ENCODE data around the gene SH3YL1. TPM values are rescaled to one million over a fixed set of nuclear protein-coding genes. Genes with fewer than 3 reads are reported as not detected.

Gene SH3YL1
- total and polyA plus RNA-seq, 2 experiments from 2014 or later: 35.6 to 45.8 TPM

DNA sequence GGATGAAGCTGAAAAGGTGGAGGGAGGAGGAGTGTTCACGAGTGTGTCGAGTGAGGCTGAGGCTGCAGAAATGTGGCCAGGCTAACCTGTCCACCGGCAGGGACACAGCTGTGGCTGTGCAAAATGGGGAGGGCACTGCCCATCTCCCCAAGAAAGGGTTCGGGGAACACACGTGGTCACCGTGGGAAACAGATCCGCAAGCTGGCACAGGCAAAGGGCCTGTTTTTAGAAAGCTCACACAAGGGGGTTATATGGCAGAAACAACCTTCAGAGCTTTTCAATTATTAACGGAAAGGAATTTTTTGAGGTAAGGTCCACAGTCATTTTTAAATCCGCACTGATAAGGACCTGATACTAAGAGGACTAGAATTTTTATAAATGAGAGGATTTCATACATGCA, 35.7 kb downstream of the SH3YL1 start:
- no peaks in the 10 kb centered on the region for H3K27me3 ChIP-seq (ENCODE audit: insufficient read depth)
- H2AFZ ChIP-seq: no peak overlapping the region
- no peak overlapping the region for H3K4me3 ChIP-seq
- TF ChIP-seq ZNF331 (CRISPR knock-in tag; IDR thresholded peaks at IDR 0.05; ENCODE audit: low read depth) (no peak), NANOG (IDR thresholded peaks at IDR 0.05; ENCODE audit: borderline replicate concordance) (no peak), POLR2AphosphoS5 (IDR thresholded peaks at IDR 0.05; ENCODE audit: low read depth) (no peak), EZH2 (IDR thresholded peaks at IDR 0.05; ENCODE audit: low read depth, unreplicated experiment) (no peak), EZH2phosphoT487 (IDR thresholded peaks at IDR 0.05; ENCODE audit: unreplicated experiment) (no peak)
- TF ChIP-seq, protein P1, sequence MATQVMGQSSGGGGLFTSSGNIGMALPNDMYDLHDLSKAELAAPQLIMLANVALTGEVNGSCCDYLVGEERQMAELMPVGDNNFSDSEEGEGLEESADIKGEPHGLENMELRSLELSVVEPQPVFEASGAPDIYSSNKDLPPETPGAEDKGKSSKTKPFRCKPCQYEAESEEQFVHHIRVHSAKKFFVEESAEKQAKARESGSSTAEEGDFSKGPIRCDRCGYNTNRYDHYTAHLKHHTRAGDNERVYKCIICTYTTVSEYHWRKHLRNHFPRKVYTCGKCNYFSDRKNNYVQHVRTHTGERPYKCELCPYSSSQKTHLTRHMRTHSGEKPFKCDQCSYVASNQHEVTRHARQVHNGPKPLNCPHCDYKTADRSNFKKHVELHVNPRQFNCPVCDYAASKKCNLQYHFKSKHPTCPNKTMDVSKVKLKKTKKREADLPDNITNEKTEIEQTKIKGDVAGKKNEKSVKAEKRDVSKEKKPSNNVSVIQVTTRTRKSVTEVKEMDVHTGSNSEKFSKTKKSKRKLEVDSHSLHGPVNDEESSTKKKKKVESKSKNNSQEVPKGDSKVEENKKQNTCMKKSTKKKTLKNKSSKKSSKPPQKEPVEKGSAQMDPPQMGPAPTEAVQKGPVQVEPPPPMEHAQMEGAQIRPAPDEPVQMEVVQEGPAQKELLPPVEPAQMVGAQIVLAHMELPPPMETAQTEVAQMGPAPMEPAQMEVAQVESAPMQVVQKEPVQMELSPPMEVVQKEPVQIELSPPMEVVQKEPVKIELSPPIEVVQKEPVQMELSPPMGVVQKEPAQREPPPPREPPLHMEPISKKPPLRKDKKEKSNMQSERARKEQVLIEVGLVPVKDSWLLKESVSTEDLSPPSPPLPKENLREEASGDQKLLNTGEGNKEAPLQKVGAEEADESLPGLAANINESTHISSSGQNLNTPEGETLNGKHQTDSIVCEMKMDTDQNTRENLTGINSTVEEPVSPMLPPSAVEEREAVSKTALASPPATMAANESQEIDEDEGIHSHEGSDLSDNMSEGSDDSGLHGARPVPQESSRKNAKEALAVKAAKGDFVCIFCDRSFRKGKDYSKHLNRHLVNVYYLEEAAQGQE (IDR thresholded peaks at IDR 0.05; ENCODE audit: unreplicated experiment): no peak
- TF ChIP-seq, protein P2, sequence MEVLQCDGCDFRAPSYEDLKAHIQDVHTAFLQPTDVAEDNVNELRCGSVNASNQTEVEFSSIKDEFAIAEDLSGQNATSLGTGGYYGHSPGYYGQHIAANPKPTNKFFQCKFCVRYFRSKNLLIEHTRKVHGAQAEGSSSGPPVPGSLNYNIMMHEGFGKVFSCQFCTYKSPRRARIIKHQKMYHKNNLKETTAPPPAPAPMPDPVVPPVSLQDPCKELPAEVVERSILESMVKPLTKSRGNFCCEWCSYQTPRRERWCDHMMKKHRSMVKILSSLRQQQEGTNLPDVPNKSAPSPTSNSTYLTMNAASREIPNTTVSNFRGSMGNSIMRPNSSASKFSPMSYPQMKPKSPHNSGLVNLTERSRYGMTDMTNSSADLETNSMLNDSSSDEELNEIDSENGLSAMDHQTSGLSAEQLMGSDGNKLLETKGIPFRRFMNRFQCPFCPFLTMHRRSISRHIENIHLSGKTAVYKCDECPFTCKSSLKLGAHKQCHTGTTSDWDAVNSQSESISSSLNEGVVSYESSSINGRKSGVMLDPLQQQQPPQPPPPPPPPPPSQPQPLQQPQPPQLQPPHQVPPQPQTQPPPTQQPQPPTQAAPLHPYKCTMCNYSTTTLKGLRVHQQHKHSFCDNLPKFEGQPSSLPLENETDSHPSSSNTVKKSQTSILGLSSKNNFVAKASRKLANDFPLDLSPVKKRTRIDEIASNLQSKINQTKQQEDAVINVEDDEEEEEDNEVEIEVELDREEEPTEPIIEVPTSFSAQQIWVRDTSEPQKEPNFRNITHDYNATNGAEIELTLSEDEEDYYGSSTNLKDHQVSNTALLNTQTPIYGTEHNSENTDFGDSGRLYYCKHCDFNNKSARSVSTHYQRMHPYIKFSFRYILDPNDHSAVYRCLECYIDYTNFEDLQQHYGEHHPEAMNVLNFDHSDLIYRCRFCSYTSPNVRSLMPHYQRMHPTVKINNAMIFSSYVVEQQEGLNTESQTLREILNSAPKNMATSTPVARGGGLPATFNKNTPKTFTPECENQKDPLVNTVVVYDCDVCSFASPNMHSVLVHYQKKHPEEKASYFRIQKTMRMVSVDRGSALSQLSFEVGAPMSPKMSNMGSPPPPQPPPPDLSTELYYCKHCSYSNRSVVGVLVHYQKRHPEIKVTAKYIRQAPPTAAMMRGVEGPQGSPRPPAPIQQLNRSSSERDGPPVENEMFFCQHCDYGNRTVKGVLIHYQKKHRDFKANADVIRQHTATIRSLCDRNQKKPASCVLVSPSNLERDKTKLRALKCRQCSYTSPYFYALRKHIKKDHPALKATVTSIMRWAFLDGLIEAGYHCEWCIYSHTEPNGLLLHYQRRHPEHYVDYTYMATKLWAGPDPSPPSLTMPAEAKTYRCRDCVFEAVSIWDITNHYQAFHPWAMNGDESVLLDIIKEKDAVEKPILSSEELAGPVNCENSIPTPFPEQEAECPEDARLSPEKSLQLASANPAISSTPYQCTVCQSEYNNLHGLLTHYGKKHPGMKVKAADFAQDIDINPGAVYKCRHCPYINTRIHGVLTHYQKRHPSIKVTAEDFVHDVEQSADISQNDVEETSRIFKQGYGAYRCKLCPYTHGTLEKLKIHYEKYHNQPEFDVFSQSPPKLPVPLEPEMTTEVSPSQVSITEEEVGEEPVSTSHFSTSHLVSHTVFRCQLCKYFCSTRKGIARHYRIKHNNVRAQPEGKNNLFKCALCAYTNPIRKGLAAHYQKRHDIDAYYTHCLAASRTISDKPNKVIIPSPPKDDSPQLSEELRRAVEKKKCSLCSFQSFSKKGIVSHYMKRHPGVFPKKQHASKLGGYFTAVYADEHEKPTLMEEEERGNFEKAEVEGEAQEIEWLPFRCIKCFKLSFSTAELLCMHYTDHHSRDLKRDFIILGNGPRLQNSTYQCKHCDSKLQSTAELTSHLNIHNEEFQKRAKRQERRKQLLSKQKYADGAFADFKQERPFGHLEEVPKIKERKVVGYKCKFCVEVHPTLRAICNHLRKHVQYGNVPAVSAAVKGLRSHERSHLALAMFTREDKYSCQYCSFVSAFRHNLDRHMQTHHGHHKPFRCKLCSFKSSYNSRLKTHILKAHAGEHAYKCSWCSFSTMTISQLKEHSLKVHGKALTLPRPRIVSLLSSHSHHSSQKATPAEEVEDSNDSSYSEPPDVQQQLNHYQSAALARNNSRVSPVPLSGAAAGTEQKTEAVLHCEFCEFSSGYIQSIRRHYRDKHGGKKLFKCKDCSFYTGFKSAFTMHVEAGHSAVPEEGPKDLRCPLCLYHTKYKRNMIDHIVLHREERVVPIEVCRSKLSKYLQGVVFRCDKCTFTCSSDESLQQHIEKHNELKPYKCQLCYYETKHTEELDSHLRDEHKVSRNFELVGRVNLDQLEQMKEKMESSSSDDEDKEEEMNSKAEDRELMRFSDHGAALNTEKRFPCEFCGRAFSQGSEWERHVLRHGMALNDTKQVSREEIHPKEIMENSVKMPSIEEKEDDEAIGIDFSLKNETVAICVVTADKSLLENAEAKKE (CRISPR knock-in tag; IDR thresholded peaks at IDR 0.05): no peak
- TF ChIP-seq, protein P3, sequence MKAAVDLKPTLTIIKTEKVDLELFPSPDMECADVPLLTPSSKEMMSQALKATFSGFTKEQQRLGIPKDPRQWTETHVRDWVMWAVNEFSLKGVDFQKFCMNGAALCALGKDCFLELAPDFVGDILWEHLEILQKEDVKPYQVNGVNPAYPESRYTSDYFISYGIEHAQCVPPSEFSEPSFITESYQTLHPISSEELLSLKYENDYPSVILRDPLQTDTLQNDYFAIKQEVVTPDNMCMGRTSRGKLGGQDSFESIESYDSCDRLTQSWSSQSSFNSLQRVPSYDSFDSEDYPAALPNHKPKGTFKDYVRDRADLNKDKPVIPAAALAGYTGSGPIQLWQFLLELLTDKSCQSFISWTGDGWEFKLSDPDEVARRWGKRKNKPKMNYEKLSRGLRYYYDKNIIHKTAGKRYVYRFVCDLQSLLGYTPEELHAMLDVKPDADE (IDR thresholded peaks at IDR 0.05): no peak
- ATAC-seq (no peak), DNase-seq (ENCODE audit: low spot score) (no peak)
- no peak overlapping the region for H3K27ac ChIP-seq (ENCODE audit: low read depth)
- H3K79me2 ChIP-seq (replicated peaks; ENCODE audit: insufficient read depth): no peaks in the 10 kb centered on the region
- Mint-ChIP-seq H3K27me3 (ENCODE audit: insufficient read depth, low read depth, poor library complexity) (no peaks in the 10 kb centered on the region), H3K4me1 (peaks cover 13% of the 10 kb centered on the region), H3K9me3 (no peaks in the 10 kb centered on the region), H3K36me3 (ENCODE audit: low read depth) (peaks cover 21% of the 10 kb centered on the region; the same call in 2 of the 3 replicates), H3K4me3 (no peak overlapping the region), H3K27ac (no peak overlapping the region)
- H3K36me3 ChIP-seq (ENCODE audit: insufficient read depth): peaks cover 5% of the 10 kb centered on the region; the same call in 1 of the 2 replicates
- H3K4me1 ChIP-seq (ENCODE audit: insufficient read depth): peaks cover 6% of the 10 kb centered on the region; the same call in 1 of the 2 replicates
- H4K20me1 ChIP-seq (replicated peaks; ENCODE audit: insufficient read depth): no peaks in the 10 kb centered on the region
- H3F3A ChIP-seq (replicated peaks; ENCODE audit: low read depth): no peaks in the 10 kb centered on the region
- H3K4me2 ChIP-seq: no peak overlapping the region
- no peaks in the 10 kb centered on the region for H3K9me2 ChIP-seq (ENCODE audit: insufficient read depth)
